Stimulated activated CD8-positive, alpha-beta memory T cell treated with anti-CD3 and anti-CD28 coated beads, Interleukin-4, amount 100 ng/mL, for 4 hours (primary cell): Measurements from ENCODE around the gene ZNF385D.

Experiments
- DNase-seq, 2 donors: peaks; one replicate each; pipeline ENCODE4 v3.0.0-alpha.2; 2020; ENCODE audit warnings: low read depth in 2 of 2, low spot score in 1 of 2

ZNF385D gene

GRCh38 chr3:21750831-21751391 lies at the start of gene ZNF385D:
TSS of gene ZNF385D (minus strand) at chr3:21751210. CDS start at chr3:21750916, 294 bp downstream.
- no peak for DNase-seq

GRCh38 chr3:21798356-21799088 lies 47.5 kb upstream of the ZNF385D start:
- DNase-seq, result no peak

- DNase-seq, result no peak
Measured at GRCh38 chr3:21795921-21796320, 44.9 kb upstream of the ZNF385D start.

GRCh38 chr3:21795152-21795837 lies 44.3 kb upstream of the ZNF385D start:
- no peak for DNase-seq

GRCh38 chr3:21794291-21794690 lies 43.3 kb upstream of the ZNF385D start:
- DNase-seq, result no peak

DNA sequence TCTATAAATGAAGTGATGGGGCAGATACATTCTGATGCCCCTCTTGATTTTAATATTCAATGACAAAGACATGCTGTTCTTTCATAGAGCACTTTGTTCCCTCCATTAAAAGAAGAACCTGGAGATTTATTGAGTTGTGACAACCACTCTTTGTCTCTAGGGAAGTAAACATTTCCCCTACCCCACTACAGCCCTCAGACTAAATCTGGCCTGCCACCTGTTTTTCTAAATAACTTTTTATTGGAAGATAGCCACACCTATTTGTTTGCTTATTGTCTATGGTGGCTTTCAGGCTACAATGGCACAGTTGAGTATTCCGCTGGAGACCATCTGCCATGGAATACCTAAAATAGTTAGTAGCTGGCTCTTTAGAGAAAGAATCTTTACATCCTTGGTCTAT lies 41.2 kb upstream of the ZNF385D start:
- DNase-seq, result no peak

DNA sequence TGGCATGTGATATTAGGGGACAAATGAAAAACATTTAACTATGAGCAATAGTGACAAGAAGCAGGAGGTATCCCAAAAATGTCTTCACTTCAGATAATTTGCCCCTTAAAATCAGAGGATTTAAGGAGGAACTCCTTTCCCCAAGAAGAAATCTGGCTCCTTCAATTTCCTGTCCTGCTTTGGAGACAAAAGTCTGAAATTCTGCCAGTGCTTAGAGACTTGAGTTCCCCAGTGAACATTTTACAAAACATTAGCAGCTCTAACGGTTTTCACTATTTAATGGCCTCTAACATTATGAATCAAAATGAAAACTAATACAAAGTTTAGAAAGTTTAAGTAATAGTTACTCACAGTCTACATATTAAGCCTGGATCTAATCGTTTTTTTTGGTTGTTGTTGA lies 40.3 kb upstream of the ZNF385D start:
- DNase-seq, result no peak

- no peak for DNase-seq
Measured at GRCh38 chr3:21790466-21790865, 39.5 kb upstream of the ZNF385D start.

DNA sequence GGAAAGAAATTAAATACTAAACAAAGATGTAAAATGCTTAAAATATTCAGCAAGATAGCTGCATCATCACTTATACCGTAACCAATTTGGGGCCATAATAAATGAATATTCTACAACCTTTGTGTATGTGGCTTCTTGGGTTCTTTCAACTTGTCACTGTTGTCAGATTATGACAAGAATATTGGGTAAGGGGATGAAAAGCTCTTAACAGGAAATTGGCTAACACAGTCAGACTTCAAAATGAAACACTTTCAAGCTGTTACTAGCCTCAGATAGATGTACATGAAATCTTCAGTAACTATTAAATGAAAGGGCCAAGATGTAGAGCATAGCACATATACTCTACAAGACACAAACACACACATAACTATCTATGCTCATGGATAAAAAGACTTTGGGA lies 38.7 kb upstream of the ZNF385D start:
- no peak for DNase-seq

DNA sequence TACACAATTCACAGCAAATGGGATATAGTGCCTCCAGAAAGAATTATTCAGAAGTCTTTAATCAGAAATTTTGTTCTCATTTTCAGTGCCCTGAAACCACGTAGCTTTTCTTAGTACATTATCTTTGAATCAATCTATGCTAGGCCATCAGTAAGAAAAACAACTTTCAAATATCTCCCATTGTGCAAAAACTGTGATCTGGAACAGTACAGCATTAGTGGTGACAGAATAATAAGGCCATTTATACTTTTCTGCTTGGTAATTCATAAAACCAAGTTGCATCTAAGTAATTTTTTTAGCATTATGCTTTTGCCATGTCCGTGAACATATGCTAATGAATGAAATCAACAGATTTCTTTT lies 35.4 kb upstream of the ZNF385D start:
- DNase-seq, result no peak

- no peak for DNase-seq
Measured at GRCh38 chr3:21785765-21786437, 34.9 kb upstream of the ZNF385D start.

DNA sequence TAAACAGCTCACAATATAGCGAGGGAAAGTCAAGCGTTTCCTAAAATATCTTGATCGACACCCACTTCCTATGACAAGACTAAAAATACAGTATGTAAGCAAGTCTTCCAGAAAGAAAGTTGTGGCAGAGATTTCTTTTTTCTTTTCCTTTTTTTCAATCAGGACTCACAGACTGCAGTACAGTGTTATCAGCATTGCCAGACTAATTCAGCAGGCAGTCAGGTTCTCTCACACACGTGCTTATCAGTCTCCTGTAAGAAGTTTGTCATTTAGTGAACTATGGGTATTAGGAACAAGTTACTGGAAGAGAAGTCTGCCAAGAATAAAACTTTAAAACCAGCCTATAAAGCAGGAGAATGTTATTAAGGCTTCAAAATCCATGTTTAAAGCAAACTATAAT lies 32.8 kb upstream of the ZNF385D start:
- no peak for DNase-seq

DNA sequence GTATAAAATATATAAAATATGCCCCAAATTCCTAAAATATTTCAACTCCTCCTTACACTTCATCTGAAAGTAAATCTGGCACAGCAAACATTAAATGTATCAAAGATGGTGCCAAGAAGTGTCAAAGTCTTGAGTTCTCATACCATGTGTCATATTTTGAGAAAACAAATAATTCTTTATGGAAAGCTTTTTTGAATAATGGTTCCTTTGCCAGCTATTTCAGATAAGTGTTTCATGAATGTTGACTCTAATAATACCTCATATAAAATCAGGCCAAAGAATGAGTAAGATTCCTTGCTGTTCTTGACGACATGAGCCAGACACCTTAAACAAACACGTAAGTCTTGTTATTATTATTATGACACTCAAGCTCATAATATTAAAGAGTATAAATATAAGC lies 30.3 kb upstream of the ZNF385D start:
- no peak for DNase-seq

- no peak for DNase-seq
Measured at GRCh38 chr3:21779909-21780308, 28.9 kb upstream of the ZNF385D start.

DNA sequence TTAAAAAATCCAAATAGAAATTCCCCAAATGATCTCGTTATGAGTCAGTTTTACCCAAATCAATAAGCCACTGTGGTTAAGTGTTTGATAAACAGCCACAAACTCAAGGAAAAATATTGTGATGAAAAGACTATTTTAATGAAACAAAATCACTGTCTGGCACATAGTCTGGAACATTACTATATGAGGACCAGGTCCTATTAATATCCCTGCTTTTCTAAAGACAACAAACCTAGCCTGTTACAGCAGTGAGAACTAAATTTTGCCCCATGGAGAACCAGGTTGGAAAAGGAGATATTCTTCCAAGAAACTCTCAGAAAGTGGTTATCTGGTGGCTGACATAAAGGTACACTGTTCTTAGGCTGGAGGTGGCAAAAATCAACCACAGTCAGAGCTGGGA lies 27.7 kb upstream of the ZNF385D start:
- DNase-seq, result no peak

DNA sequence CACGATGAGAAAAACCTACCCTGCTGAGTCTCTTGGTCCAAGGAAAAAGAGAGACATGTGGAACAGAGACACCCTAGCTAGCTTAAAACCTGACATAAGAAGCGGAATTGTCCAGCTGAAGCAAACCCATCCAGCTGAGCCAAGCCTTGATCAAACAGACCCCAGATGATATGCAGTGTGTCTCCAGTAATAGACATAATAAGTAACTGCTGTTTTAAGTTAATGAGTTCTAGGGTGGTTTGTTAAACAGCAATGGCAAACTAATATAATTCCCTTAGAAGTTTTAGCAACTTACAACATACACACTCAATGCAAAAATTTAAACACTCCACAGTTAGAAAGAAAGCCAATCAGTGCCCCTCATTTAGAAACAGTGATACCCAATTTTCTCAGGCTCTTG lies 26.8 kb upstream of the ZNF385D start:
- no peak for DNase-seq

DNA sequence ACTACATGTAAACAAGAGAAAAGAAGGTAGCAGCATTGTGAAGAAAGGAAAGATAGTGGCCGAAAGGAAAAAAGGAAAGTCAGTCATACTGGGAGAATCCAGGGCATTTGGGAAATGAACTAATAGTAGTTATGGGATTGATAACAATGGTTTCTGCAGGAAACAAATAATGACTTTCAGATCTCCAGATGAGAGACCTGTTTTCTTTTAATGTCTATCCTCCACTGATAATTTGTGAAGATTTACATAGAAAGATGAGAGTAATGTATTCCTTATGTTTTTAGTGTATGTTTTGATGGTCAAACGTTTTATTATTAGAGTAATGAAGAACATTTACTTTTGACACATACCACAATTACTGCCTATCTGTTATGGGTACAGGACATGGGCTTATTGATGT lies 15.0 kb upstream of the ZNF385D start:
- DNase-seq, result no peak

DNA sequence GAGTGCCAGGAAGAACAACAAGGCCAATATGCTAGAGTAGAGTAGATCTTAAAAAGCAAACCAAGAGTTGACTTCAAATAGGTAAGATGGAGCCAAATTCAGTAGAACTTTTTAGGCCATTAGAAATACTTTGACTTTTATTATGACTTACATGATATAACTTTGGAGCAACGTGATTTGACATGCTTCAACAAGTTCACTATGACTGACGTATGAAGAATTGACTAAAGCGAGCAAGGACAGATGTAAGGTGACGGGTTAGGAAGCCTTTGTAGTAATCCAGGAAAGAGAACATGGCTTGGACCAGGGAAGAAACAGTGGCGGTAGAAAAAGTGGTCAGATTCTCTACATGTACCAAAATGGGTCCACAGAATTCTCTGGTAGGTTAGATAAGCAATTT lies 4.9 kb upstream of the ZNF385D start:
- no peak for DNase-seq

DNA sequence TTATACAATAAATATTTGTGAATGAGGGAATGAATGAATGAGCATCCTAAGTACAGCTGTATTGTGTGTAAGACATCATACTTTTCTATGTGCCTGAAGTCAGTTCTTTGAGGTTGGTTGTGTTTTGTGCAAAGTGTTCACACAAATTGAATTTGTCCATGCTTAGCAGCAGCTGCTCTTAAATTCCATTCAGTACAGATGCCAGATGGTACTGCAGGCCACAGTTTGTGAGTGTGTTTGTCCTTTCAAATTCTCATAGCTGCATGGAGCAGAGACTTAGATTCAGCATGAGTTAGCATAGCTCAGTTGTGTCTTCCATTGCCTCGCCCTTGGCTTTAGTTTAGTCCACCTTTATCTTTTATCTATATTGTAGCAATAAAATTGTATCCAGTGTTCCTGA lies 3.8 kb upstream of the ZNF385D start:
- no peak for DNase-seq

- no peak for DNase-seq
Measured at GRCh38 chr3:21752749-21753347, 1.8 kb upstream of the ZNF385D start.

DNA sequence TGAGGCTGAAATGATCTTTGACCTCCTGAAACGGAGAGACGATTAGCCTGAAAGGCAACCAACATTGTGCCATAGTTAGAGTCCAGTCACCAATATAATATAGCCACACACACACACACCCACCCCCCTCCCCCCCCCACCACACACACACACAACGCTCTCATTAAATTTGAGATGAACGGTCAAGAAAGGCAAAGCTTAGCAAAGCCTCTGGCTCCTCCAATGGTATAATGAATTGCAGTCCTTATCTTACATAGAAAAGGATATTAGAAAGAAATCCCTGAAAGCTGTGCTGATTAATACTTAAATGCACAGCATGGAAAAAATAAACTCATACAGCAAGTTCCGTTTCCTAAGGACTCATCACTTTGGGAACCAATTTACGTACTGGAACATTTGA lies 876 bp upstream of the ZNF385D start:
- DNase-seq, result no peak
